GM19025 (cell line): ENCODE data around the gene RANBP10.
A peak's percentile ranks its signal among the peaks of the same experiment; 100 is the strongest.
"Not testable (repeated sequence)": the region's sequence is repeated elsewhere in the genome, so short reads cannot be mapped to it uniquely, and the experiment has no call there.

ENCODE experiments used
- ATAC-seq: cut with Tn5 transposase; IDR thresholded peaks from one replicate; pipeline ENCODE4 v1.9.1; 2021; ENCODE audit warnings: mild to moderate bottlenecking, low read depth, moderate library complexity; ENCODE audit not compliant: unreplicated experiment

RANBP10 gene

GRCh38 chr16:67806428-67807147 lies at the start of gene RANBP10, which contains the start of gene TSNAXIP1:
TSS of gene RANBP10 (minus strand) at chr16:67806560. CDS start at chr16:67806536, 24 bp downstream.
TSS of gene TSNAXIP1 (plus strand) at chr16:67806889. CDS start at chr16:67807150, 261 bp downstream.
- peak; percentile 92 for ATAC-seq

DNA sequence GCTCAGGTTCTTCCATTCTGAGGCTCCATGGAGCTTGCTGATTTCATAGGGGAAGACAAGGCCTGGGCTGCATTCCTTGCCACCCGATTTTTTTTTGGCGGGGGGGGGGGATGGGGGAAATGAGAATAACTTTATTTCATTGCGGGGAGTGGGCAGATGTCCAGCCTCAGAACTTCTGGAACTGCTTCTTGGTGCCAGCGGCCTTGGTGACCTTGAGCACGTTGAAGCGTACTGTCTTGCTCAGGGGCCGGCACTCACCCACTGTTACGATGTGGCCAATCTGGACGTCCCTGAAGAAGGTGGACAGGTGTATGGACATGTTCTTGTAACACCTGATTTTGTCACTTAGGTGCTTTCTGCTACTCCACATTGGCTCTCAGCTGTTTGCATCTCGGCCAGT lies 49.4 kb upstream of the RANBP10 start:
- ATAC-seq, result no peak

- ATAC-seq, result no peak
Observed at GRCh38 chr16:67853670-67854069, 47.3 kb upstream of the RANBP10 start.

GRCh38 chr16:67848118-67848517 lies 41.8 kb upstream of the RANBP10 start:
- ATAC-seq, result no peak

- peak; percentile 34 for ATAC-seq
Observed at GRCh38 chr16:67847064-67847861, 40.9 kb upstream of the RANBP10 start, which contains the start of gene CENPT. TSS of gene CENPT (minus strand) at chr16:67847693. CDS start at chr16:67833859, 13,834 bp downstream.

DNA sequence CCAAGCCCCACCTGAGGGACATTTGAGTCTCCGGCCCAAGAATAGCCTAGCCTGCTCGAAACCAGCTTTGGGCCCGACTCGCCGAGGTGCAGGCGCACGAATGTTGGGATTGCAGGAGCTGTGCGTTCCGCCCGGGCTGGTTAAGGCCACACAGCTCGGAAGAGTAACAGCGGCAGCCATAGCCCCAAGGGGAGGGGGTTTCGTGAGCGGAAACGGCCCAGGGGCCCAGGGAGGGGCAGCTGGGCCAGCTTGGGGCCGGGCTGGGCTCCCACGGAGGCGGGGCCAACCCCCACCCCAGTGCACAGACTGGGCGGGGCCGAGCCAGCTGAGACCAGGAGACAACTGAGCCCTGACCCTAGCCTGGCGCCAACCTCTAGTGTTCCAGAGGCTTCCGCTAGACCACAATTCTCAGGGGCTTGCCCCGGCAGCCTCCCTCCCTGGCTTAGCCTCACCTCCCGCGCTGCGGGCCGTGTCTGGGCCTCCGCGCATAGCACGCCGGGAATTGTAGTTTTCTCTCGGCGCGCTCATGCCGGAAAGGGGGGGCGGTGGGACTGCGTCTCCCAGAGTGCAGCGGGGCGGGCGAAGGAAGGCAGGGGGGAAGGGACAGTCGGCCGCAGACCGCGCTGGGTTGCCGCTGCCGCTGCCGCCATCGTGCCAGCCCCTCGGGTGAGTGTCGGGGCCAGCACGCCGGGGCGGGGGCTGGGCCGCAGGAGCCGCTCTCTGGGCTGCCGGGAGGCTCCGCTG lies 40.1 kb upstream of the RANBP10 start, which contains the start of gene NUTF2:
Gene NUTF2, plus strand, starts transcription at position 614 of the 744 bp plus-strand sequence. CDS start 18,198 bp downstream, outside the sequence.
- ATAC-seq, result peak; percentile 62

- ATAC-seq, result no peak
Observed at GRCh38 chr16:67846063-67846319, 39.6 kb upstream of the RANBP10 start.

DNA sequence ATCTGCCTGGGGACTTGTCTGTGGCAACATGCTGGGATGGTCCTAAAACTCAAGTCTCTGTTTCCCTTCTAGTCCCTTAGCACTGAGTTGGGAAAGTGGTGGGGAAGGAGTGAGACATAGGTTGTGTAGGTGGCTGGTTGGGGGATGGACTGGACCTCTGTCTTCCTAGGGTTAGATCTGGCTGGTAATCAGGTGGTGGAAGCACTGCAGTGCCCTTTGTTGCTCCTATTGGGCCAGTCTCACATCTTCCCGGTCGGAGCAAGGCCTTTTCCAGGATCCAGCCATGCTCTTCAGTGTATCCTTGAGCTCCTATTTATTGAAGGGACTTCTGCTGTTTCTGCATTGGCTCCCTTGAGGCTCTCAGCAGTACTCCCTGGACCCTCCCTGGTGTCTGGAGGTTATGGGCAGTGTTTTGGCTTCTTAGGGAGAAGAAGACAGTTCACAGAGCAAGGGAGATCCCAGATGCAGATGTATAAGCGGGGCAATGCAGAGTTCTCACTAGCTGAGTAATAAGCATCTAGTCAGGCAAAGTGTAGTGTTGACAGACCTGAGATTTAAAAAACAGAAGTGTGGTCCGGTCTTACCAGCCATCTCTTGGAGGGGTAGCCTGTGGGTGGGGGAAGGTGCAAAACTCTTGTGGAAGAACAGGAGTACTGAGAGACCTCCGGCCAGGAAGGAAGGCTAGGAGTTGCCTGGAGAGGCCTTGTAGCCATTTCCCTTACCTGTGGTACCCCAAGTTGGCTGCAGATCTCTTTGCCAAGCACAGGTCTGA lies 39.1 kb upstream of the RANBP10 start:
- ATAC-seq, result no peak

DNA sequence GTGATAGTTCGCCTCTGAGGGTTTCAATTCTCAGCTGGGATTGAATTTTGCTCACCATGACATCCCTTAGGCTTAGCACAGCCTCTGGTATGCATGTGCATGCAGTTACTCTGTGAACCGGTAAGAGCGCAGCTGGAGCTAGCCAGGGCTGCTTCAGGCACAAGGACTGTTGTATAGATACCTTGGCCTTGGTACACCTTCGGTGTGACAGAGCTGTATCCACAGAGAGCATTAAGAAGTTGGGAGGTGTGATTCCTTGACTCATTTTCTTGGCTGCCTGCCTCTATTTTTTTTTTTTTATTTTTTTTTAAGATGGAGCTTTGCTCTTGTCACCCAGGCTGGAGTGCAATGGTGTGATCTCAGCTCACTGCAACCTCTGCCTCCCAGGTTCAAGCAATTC lies 38.1 kb upstream of the RANBP10 start:
- no peak for ATAC-seq

DNA sequence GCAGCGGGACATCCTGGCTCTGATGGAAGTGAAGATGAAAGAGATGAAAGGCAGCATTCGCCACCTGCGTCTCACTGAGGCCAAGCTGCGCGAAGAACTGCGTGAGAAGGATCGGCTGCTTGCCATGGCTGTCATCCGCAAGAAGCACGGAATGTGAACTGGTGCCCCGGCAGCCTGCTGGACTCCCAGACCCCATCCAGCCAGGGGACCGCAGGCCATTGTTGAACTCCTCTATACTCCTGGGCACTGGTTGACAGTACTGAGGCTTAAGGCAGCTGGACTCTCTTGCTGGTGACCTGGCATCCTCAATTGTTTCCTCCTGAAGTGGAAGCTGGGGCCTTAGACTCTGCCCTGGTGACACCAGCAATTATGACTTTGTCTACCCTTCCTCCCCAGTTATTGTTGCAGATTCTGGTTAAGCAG lies 37.0 kb upstream of the RANBP10 start:
- no peak for ATAC-seq

DNA sequence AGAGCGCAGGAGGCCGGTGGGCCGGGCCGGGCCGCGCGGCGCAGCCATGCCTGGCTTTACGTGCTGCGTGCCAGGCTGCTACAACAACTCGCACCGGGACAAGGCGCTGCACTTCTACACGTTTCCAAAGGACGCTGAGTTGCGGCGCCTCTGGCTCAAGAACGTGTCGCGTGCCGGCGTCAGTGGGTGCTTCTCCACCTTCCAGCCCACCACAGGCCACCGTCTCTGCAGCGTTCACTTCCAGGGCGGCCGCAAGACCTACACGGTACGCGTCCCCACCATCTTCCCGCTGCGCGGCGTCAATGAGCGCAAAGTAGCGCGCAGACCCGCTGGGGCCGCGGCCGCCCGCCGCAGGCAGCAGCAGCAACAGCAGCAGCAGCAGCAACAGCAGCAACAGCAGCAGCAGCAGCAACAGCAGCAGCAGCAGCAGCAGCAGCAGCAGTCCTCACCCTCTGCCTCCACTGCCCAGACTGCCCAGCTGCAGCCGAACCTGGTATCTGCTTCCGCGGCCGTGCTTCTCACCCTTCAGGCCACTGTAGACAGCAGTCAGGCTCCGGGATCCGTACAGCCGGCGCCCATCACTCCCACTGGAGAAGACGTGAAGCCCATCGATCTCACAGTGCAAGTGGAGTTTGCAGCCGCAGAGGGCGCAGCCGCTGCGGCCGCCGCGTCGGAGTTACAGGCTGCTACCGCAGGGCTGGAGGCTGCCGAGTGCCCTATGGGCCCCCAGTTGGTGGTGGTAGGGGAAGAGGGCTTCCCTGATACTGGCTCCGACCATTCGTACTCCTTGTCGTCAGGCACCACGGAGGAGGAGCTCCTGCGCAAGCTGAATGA lies 36.4 kb upstream of the RANBP10 start:
- ATAC-seq, result peak; percentile 7

- ATAC-seq, result peak; percentile 37
Observed at GRCh38 chr16:67841816-67842508, 35.6 kb upstream of the RANBP10 start, which contains the start of gene THAP11. TSS of gene THAP11 (plus strand) at chr16:67842320. CDS start at chr16:67842555, 235 bp downstream.

DNA sequence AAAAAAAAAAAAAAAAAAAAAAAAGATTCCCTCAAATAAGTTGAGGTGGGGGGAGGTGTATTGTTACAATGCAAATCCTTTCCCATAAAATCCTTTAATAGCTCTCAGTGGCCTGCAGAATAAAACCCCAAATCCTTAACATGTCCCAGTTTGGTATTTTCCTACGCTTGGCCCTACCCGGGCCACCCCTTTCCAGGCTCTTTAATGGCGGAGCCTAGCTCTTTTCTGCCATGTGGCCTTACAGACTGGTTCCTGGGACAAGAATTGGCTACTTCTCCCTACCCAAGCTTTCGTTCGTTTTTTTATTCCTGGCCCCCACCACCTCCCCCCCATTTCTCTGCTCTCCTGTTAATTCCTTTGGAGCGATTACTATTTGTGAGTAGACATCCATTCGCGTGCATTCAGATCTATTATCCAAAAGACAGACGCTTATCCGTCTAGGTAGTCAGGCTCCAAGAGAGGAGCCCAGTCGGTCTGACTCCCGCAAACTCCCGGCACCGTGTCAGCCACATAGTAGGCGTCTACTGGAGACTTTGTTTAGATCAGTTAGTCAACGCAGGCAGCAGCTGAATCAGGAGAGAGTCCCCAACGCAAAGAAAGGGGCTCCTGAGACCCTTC lies 34.9 kb upstream of the RANBP10 start:
- no peak for ATAC-seq

- ATAC-seq, result no peak
Observed at GRCh38 chr16:67837811-67838210, 31.5 kb upstream of the RANBP10 start.

DNA sequence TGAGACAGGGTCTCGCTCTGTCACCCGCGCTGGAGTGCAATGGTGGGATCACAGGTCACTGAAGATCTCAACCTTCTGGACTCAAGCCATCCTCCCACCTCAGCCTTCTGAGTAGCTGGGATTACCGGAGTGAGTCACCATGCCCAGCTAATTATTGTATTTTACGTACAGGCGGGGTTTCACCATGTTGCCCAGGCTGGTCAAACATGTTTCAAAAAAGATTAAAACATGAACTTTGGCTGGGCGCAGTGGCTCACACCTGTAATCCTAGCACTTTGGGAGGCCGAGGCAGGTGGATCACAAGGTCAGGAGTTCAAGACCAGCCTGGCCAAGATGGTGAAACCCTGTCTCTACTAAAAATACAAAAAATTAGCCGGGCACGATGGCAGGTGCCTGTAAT lies 30.8 kb upstream of the RANBP10 start:
- not testable (repeated sequence) for ATAC-seq

GRCh38 chr16:67834242-67834614 lies 27.9 kb upstream of the RANBP10 start:
- ATAC-seq, result no peak

DNA sequence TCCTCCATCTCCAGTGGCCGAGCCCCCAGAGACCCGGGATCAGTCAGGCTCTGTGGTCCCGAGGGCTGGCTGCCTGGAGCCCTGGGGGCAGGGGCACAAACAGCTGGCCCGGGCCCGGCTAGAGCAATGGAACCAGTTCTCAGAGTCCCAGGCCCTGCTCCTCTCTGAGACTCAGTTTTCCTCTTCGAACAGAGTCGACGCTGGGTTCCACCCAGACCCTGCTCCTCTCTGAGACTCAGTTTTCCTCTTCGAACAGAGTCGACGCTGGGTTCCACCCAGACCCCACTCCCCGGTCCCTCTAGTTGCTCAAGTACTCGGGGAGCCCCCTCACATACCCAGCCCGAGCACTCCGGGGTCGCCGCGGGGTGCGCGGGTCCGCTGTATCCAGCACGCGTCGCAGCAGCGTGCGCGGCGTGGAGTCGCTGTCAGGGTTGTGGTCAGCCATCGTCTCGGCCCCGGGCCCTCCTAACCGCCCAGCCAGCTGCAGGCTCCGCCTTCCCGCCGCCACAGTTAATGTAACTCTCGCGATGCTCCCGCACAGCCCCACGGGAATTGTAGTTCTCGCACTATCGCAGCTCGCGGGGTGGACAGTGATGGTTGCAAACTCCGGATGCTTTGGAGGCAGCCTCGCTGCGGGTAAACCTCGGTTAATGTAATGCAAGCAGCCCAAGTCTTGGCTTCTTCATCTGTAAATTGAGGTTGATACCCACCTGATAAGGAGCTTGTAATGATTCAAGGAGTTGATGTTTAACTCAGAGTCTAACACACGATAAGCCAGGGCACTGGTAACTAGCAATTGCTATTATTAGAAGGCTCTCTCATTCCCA lies 27.3 kb upstream of the RANBP10 start:
- peak; percentile 99 for ATAC-seq
